Measurements from ENCODE around the gene HECTD1. TPM values are rescaled to one million over a fixed set of nuclear protein-coding genes. Genes with fewer than 3 reads are reported as not detected.
A peak's percentile ranks its signal among the peaks of the same experiment; 100 is the strongest.
"Not testable (repeated sequence)": the region's sequence is repeated elsewhere in the genome, so short reads cannot be mapped to it uniquely, and the experiment has no call there.

HECTD1 gene
- total and polyA plus RNA-seq, 8 donors = 33.5 to 529 (median 182) TPM

DNA sequence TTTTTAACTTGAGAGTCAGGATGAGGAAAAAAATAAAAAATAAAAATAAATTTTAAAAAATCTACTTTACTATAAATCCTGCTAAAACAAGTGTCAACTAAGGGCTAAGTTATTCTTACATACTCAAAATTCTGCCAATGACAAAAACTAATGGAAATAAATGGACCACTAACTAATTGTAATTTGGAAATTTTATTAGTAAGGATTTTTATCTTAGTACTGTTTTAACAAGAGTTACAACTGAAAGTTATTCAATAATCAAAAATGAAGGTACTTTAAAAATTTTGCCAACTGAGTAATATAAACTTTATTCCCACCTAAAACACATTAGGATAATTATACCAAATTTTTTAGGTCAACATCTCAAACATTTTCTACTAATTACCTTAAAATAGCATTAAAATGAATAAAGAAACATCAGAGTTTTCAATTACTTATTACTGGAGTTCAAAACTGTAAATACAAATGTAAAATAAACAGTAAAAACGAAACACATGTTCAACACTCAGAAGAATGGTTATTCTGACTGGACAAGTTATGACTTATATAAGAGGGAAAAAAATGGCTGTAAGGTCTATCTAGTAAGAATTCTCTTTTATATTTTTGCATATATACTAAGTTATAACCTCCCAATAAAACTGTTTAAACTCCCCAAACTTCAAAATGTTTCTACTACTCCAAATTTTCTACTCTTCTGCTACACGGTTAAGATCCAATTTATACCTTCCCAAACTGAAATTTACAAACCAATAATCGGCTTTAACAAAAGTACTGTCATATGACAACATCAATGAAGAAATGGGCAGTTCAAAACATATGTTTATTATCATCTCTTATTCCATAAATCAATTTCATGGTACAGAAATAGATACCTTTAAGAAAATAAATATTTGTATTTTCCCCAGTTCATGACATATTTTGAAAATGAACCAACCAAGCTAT, 2.7 kb downstream of the HECTD1 start:
- Histone ChIP-seq H3K36me3 (peaks cover 9 to 39% (median 30%) of the 10 kb centered on the region in 4 donors), H3K9me3 (no peaks in the 10 kb centered on the region), H3K4me3 (peak overlapping the region; percentile 64 to 84 (median 72)), H3K27me3 (no peaks in the 10 kb centered on the region), H3K27ac (peak overlapping the region in 4 of 5 donors; percentile 97 to 100 (median 98)), H3K4me1 (peaks cover 14 to 68% (median 48%) of the 10 kb centered on the region in 4 donors)
- TF ChIP-seq CTCF (IDR thresholded peaks at IDR 0.05) (no peak), EP300 (IDR thresholded peaks at IDR 0.05) (no peak), POLR2AphosphoS5 (IDR thresholded peaks at IDR 0.05) (no peak), POLR2A (IDR thresholded peaks at IDR 0.05) (no peak)
- DNase-seq = no peak
- intact Hi-C loops (cut with DNase I; ENCODE audit: low total_unique reads) = no loop called here
- WGBS, 5 donors = 10 to 25% (median 19%) methylated on average over 3 of the region's 3 CpGs

DNA sequence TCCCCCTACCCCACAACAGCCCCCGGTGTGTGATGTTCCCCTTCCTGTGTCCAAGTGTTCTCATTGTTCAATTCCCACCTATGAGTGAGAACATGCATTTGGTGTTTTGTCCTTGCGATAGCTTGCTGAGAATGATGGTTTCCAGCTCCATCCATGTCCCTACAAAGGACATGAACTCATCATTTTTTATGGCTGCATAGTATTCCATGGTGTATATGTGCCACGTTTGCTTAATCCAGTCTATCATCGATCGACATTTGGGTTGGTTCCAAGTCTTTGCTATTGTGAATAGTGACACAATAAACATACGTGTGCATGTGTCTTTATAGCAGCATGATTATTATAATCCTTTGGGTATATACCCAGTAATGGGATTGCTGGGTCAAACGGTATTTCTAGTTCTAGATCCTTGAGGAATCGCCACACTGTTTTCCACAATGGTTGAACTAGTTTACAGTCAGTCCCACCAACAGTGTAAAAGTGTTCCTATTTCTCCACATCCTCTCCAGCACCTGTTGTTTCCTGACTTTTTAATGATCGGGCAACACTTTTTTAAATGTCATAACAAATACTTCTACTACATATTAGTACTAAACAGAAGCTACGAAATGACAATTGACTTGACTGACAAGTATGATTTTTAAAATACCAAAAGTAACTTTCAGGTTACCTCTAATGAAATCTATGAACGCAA, 3.5 kb downstream of the HECTD1 start:
- DNase-seq; H3K27me3 ChIP-seq; H3K4me3 ChIP-seq; intact Hi-C loops (cut with DNase I; ENCODE audit: low total_unique reads); H3K9me3 ChIP-seq: not testable (repeated sequence)
- 92 to 99% (median 96%) methylated on average over 11 of the region's 11 CpGs for WGBS, 5 donors
- peaks cover 13 to 69% (median 46%) of the 10 kb centered on the region in 4 donors for H3K4me1 ChIP-seq
- H3K27ac ChIP-seq = peak overlapping the region in 1 of 5 donors; percentile 99
- peaks cover 9 to 39% (median 30%) of the 10 kb centered on the region in 4 donors for H3K36me3 ChIP-seq

DNA sequence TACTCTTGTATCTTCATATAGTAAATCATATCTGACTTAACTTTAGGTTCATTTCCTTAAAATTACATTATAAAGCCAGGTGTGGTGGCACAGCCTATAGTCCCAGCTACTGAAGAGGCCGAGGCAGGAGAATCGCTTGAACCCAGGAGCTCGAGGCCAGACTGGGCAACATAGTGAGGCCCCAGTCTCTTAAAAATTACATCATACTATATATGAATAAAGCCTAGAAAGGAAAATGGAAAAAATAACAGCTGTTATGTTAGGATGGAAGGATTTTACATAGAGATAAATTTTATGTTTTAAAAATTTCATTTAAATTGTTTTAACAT, 4.2 kb downstream of the HECTD1 start:
- Histone ChIP-seq H3K4me1 (peaks cover 6 to 69% (median 43%) of the 10 kb centered on the region in 4 donors), H3K27me3 (no peaks in the 10 kb centered on the region), H3K36me3 (peaks cover 9 to 42% (median 32%) of the 10 kb centered on the region in 4 donors), H3K27ac (no peak overlapping the region), H3K9me3 (no peaks in the 10 kb centered on the region), H3K4me3 (no peak overlapping the region)
- intact Hi-C loops (cut with DNase I; ENCODE audit: low total_unique reads) = no loop called here
- DNase-seq = no peak
- TF ChIP-seq CTCF (IDR thresholded peaks at IDR 0.05) = no peak
- WGBS, 5 donors = 95 to 99% (median 98%) methylated on average over 3 of the region's 3 CpGs

DNA sequence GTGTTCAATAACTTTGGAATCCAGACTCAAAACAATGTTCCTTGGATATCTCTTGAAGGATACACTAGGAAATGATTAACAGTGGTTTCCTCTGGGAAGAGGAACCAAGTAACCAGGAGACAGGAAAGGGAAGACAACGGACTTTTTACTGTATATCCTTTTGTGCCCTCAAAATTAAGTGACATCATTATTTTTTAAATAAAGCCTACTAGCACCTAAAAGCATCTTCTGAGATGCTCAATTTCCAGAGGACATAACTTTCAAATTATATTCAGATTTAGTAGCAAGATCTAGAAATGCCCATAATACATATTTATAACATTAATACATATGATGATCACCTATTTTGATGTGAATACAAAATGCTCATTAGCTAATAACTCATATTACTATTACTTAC, 6.5 kb downstream of the HECTD1 start:
- Histone ChIP-seq H3K4me3 (no peak overlapping the region), H3K27me3 (no peaks in the 10 kb centered on the region), H3K9me3 (no peaks in the 10 kb centered on the region), H3K36me3 (peaks cover 9 to 55% (median 41%) of the 10 kb centered on the region in 4 donors), H3K27ac (no peak overlapping the region), H3K4me1 (peaks cover 0 to 82% (median 57%) of the 10 kb centered on the region in 4 donors)
- no peak for TF ChIP-seq POLR2A (IDR thresholded peaks at IDR 0.05)
- TF ChIP-seq POLR2AphosphoS5 (IDR thresholded peaks at IDR 0.05) = no peak
- TF ChIP-seq EP300 (IDR thresholded peaks at IDR 0.05) = no peak
- TF ChIP-seq CTCF (IDR thresholded peaks at IDR 0.05) = no peak
- 66 to 89% (median 79%) methylated on average over 1 of the region's 1 CpG for WGBS, 5 donors
- intact Hi-C loops (cut with DNase I; ENCODE audit: low total_unique reads) = no loop called here
- no peak for DNase-seq

Measured in stomach (tissue), 9 donors.